Upper lobe of left lung (tissue), 4 donors: ENCODE results near the gene NFATC2.

Source experiments
- POLR2A ChIP-seq, 4 donors: fragments of 450-650 bp; IDR thresholded peaks; one replicate each; pipeline ENCODE4 v1.5.1; 2016 to 2017; ENCODE audit warnings: antibody characterized with exemption in 4 of 4, mild to moderate bottlenecking in 2 of 4
- POLR2AphosphoS5 ChIP-seq, 2 donors: sonication (generic); formaldehyde crosslinking; IDR thresholded peaks; one replicate each; pipeline ENCODE4 v1.5.1; 2017; ENCODE audit warnings: antibody characterized with exemption in 2 of 2
- TF ChIP-seq, protein P1 (sequence below), 6 experiments: fragments of 450-650 bp in 4 of 6; fragments of 200-600 bp in 2 of 6; sonication (generic) in 2 of 6; IDR thresholded peaks; one replicate each; pipeline ENCODE4 v1.5.1; 2016 to 2019; ENCODE audit warnings: antibody characterized with exemption in 6 of 6

DNA sequence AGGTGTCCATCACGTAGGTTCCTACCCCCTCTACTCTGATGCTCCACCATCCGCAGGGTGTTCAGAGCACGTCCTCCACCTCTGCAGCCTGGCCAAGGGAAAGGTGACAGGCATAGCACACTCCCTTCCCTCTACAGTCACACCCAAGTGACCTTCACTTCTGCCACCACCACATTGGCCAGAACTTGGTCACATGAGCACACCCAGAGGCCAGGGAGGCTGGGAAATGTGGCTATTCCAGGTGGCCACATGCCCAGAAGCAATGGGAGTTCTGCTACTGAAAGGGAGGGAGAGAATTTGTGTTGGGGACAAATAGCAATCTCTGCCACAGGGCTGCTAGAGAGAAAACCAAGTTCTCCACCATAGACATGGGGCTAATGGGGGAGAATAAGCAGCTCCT, 180.3 kb downstream of the NFATC2 start:
- TF ChIP-seq POLR2AphosphoS5 (IDR thresholded peaks at IDR 0.05) (no peak), POLR2A (IDR thresholded peaks at IDR 0.05) (no peak)
- TF ChIP-seq, protein P1, sequence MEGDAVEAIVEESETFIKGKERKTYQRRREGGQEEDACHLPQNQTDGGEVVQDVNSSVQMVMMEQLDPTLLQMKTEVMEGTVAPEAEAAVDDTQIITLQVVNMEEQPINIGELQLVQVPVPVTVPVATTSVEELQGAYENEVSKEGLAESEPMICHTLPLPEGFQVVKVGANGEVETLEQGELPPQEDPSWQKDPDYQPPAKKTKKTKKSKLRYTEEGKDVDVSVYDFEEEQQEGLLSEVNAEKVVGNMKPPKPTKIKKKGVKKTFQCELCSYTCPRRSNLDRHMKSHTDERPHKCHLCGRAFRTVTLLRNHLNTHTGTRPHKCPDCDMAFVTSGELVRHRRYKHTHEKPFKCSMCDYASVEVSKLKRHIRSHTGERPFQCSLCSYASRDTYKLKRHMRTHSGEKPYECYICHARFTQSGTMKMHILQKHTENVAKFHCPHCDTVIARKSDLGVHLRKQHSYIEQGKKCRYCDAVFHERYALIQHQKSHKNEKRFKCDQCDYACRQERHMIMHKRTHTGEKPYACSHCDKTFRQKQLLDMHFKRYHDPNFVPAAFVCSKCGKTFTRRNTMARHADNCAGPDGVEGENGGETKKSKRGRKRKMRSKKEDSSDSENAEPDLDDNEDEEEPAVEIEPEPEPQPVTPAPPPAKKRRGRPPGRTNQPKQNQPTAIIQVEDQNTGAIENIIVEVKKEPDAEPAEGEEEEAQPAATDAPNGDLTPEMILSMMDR (IDR thresholded peaks at IDR 0.05): no peak
